GM12878 (cell line): ENCODE results near the gene FICD. TPM values are rescaled to one million over a fixed set of nuclear protein-coding genes. Genes with fewer than 3 reads are reported as not detected.

Experiments
- ATAC-seq: fragments of 200-7000 bp; cut with Tn5 transposase; 3 replicates; pipeline ENCODE4 v1.9.1; 2020; ENCODE audit warnings: mild to moderate bottlenecking, moderate library complexity
- BruUV-seq: library from RNA; stranded (reverse); fragments of 400-500 nt; replicated peaks from 2 replicates; lab custom pipeline; 2021; lab: Mats Ljungman, UMichigan
- CTCF ChIA-PET: fragments of 300-600 bp; sonication (Branson Sonifier 250); formaldehyde crosslinking; extraction: SDS; loops from one replicate; lab custom pipeline; 2021; ENCODE audit warnings: inconsistent platforms; lab: Yijun Ruan, JAX
- POLR2A ChIA-PET: fragments of 350-600 bp; formaldehyde crosslinking; extraction: SDS; loops from one replicate; lab custom pipeline; 2021; ENCODE audit warnings: inconsistent platforms; lab: Charles Lee
- RAD21 ChIA-PET: fragments of 300-600 bp; sonication (Branson Sonifier 250); formaldehyde crosslinking; loops from one replicate; lab custom pipeline; 2023; ENCODE audit warnings: antibody characterized with exemption; ENCODE audit not compliant: unreplicated experiment; lab: Charles Lee
- SMC1A ChIA-PET: fragments of 300-600 bp; sonication (Branson Sonifier 250); formaldehyde crosslinking; loops from one replicate; lab custom pipeline; 2023; ENCODE audit not compliant: unreplicated experiment, uncharacterized antibody; lab: Charles Lee
- DNase-seq: peaks from one replicate; pipeline ENCODE4 v3.0.0-alpha.2; 2011; ENCODE audit warnings: low read depth, low spot score
- FAIRE-seq: peaks from 3 replicates; lab custom pipeline; 2011; peaks lifted over from hg19 to GRCh38; lab: Jason Lieb, UNC
- H2AFZ ChIP-seq: 2 replicates; pipeline ENCODE4 v1.6.0; 2011; ENCODE audit warnings: low read depth, low read length, control low read depth; ENCODE audit not compliant: control insufficient read depth
- H3K27ac ChIP-seq: 2 replicates; pipeline ENCODE4 v1.5.1; 2011; ENCODE audit warnings: control low read depth; ENCODE audit not compliant: control insufficient read depth, insufficient read depth
- H3K27me3 ChIP-seq, 2 experiments: replicated peaks in 1 of 2; 2 replicates each; pipeline versions ENCODE4 v1.6.0 to v1.6.1; 2011; ENCODE audit warnings: low read length in 1 of 2; ENCODE audit not compliant: control insufficient read depth in 2 of 2, insufficient read depth in 2 of 2
- H3K36me3 ChIP-seq, 2 experiments: 2 replicates each; pipeline ENCODE4 v1.5.1; 2011; ENCODE audit warnings: low read length in 1 of 2; ENCODE audit not compliant: control insufficient read depth in 2 of 2, insufficient read depth in 2 of 2
- H3K4me1 ChIP-seq: 2 replicates; pipeline ENCODE4 v1.6.1; 2011; ENCODE audit warnings: mild to moderate bottlenecking, low read length, moderate library complexity, mixed read lengths; ENCODE audit not compliant: control insufficient read depth, insufficient read depth
- H3K4me2 ChIP-seq: 2 replicates; pipeline ENCODE4 v1.6.0; 2011; ENCODE audit warnings: control low read depth; ENCODE audit not compliant: control insufficient read depth, insufficient read depth
- H3K4me3 ChIP-seq: fragments of 200-600 bp; sonication (generic); 2 replicates; pipeline ENCODE4 v1.5.1; 2016
- H3K79me2 ChIP-seq: 2 replicates; pipeline ENCODE4 v1.6.0; 2011; ENCODE audit warnings: low read length; ENCODE audit not compliant: control insufficient read depth, insufficient read depth
- H3K9ac ChIP-seq: 2 replicates; pipeline ENCODE4 v1.8.0; 2011; ENCODE audit warnings: low read length, control low read depth, mixed read lengths; ENCODE audit not compliant: control insufficient read depth, insufficient read depth
- H3K9me3 ChIP-seq: replicated peaks from 3 replicates; pipeline ENCODE4 v1.5.1; 2011; ENCODE audit warnings: mild to moderate bottlenecking, low read length; ENCODE audit not compliant: control insufficient read depth, insufficient read depth
- H4K20me1 ChIP-seq: 2 replicates; pipeline ENCODE4 v1.6.0; 2011; ENCODE audit not compliant: control insufficient read depth, insufficient read depth
- BCLAF1 ChIP-seq: fragments of 450-650 bp; IDR thresholded peaks from 2 replicates; pipeline ENCODE4 v1.6.1; 2017; ENCODE audit warnings: antibody characterized with exemption, mild to moderate bottlenecking, moderate library complexity
- BRCA1 ChIP-seq: IDR thresholded peaks from 2 replicates; pipeline ENCODE4 v1.6.1; 2011; ENCODE audit warnings: low read depth, low read length, improper control_type of control experiment
- CEBPB ChIP-seq, 2 experiments: fragments of 150-350 bp in 1 of 2; IDR thresholded peaks; 2 replicates each; pipeline ENCODE4 v1.6.1; 2012 to 2014; ENCODE audit warnings: low read depth in 2 of 2, low read length in 2 of 2, borderline replicate concordance in 1 of 2, inconsistent platforms in 1 of 2
- ETV6 ChIP-seq, 2 experiments: fragments of 450-650 bp in 1 of 2; IDR thresholded peaks in 1 of 2; conservative IDR thresholded peaks in 1 of 2; 2 replicates each; pipeline ENCODE4 v1.6.1; 2014; ENCODE audit warnings: antibody characterized with exemption in 1 of 2, borderline replicate concordance in 1 of 2, low read depth in 1 of 2, mild to moderate bottlenecking in 1 of 2, moderate library complexity in 1 of 2
- HDAC2 ChIP-seq: fragments of 200-600 bp; sonication (generic); IDR thresholded peaks from 2 replicates; pipeline ENCODE4 v1.6.1; 2017
- MEF2A ChIP-seq: IDR thresholded peaks from 2 replicates; pipeline ENCODE4 v1.6.1; 2011; ENCODE audit warnings: low read depth, mild to moderate bottlenecking, low read length, moderate library complexity; ENCODE audit not compliant: insufficient read depth
- ZBTB4 ChIP-seq: fragments of 450-650 bp; formaldehyde crosslinking; IDR thresholded peaks from 2 replicates; pipeline ENCODE4 v1.4.0; 2022; ENCODE audit warnings: mild to moderate bottlenecking, moderate library complexity
- ZNF217 ChIP-seq: fragments of 450-650 bp; IDR thresholded peaks from 2 replicates; pipeline ENCODE4 v1.6.1; 2017; ENCODE audit warnings: antibody characterized with exemption, mild to moderate bottlenecking
- WGBS: methylation state at CpG from one replicate; pipeline ENCODE4 v1.1.6; 2016; ENCODE audit warnings: low lambda C conversion rate; ENCODE audit not compliant: insufficient replicate concordance, insufficient coverage; ENCODE audit errors: missing lambda C conversion rate; 5-methylcytosine and 5-hydroxymethylcytosine counted together
- in situ Hi-C: fragments of 300-500 bp; cut with MboI; formaldehyde crosslinking; loops from 9 replicates; pipeline ENCODE4 v1.14.3; 2018; ENCODE audit warnings: mixed read lengths
- intact Hi-C: fragments of 100-400 bp; cut with micrococcal nuclease; formaldehyde crosslinking; loops from one replicate; pipeline ENCODE4 v1.14.2; 2022; ENCODE audit not compliant: unreplicated experiment
- polyA plus RNA-seq, 11 experiments: library from polyadenylated mRNA; depleted of rRNA in 4 of 11; unstranded in 6 of 11; stranded (reverse) in 5 of 11; fragments of >200 nt; fragmentation: Nextera tagmentation in 4 of 11; fragmentation: Illumina TruSeq in 1 of 11; extraction: Ambion mirVana in 4 of 11; extraction: Trizol in 1 of 11; gene quantifications; 1 replicate in 1 of 11; 2 replicates in 10 of 11; pipeline versions ENCODE4 v1.2.1 to v1.2.3, GENCODE V29; 2011 to 2016; ENCODE audit warnings: inconsistent platforms in 2 of 11, missing spikeins in 2 of 11, low read depth in 1 of 11
- total RNA-seq, 4 experiments: library from RNA; depleted of rRNA in 3 of 4; stranded (reverse); fragments of >200 nt in 3 of 4; fragmentation: Illumina TruSeq in 1 of 4; extraction: Trizol in 1 of 4; gene quantifications; 2 replicates each; pipeline versions ENCODE4 v1.2.1 to v1.2.3, GENCODE V29; 2013 to 2021

The FICD gene
- total and polyA plus RNA-seq, 10 of the 15 experiments (the other 5 are each of a cell fraction or from before 2014, with no cell fraction given): 1.1 to 9.4 (median 4.3) TPM

DNA sequence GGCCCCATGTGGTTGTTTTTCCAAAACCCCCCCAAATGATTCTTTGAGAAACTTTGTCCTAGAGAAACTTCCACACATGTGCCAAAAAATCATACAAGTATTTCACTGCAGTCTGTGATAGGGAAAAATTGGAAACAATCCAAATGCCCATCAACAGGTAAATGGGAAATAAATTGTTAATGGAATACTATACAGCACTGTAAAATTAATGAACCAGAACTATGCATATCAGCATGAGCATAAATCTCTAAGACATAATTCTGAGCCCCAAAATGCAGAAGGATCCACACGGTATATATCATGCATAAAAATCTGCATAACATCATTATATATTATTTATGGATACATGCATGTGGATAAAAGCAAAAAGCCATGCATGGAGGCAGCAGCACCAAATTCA lies 5.3 kb upstream of the FICD start:
- CTCF ChIA-PET: no interaction called here

More for the DNA sequence above, 5.3 kb upstream of the FICD start:
- H3K4me2 ChIP-seq: no peak overlapping the region
- H2AFZ ChIP-seq: no peak overlapping the region
- H3K4me1 ChIP-seq: peaks cover 20% of the 10 kb centered on the region
- no peaks in the 10 kb centered on the region for H4K20me1 ChIP-seq
- no peak overlapping the region for H3K27ac ChIP-seq
- no peaks in the 10 kb centered on the region; the same call in 2 of the 3 replicates for H3K9me3 ChIP-seq
- ATAC-seq: no peak
- WGBS: 100% methylated on average over 1 of the region's 1 CpG
- no peak for TF ChIP-seq MEF2A
- TF ChIP-seq BRCA1: no peak
- no peak for TF ChIP-seq ZBTB4 (CRISPR knock-in tag)
- TF ChIP-seq BCLAF1: no peak
- TF ChIP-seq ETV6 (conservative IDR thresholded peaks at IDR 0.05 in 1 of 2, IDR thresholded peaks at IDR 0.05 in 1 of 2; ENCODE audit: borderline replicate concordance in 1 of 2, low read depth in 1 of 2): no peak
- no peak for TF ChIP-seq CEBPB (IDR thresholded peaks at IDR 0.05; ENCODE audit: borderline replicate concordance in 1 of 2, low read depth in 2 of 2, low read length in 2 of 2)
- no peak for TF ChIP-seq HDAC2
- no peak for TF ChIP-seq ZNF217
- no TSS peak for BruUV-seq
- SMC1A ChIA-PET: no interaction called here
- H3K79me2 ChIP-seq: no peaks in the 10 kb centered on the region
- no peak overlapping the region for H3K4me3 ChIP-seq
- POLR2A ChIA-PET: no interaction called here
- H3K27me3 ChIP-seq: no peaks in the 10 kb centered on the region
- no peaks in the 10 kb centered on the region for H3K36me3 ChIP-seq
- FAIRE-seq: no peak
- H3K9ac ChIP-seq: no peak overlapping the region
- in situ Hi-C loops (loop anchor here (25.0 kb wide), 1 partner anchor 823 kb away; the partner anchor contains the start of gene PWP1), intact Hi-C loops (loop anchor here (2.0 to 10.0 kb wide), 4 partner anchors 53 to 593 kb away; no protein-coding TSS in a partner anchor)
- RAD21 ChIA-PET: no interaction called here
- DNase-seq: no peak
